Renal cortical epithelial cell (primary cell): ENCODE data around the gene ETV6. TPM values are rescaled to one million over a fixed set of nuclear protein-coding genes. Genes with fewer than 3 reads are reported as not detected.

Source experiments
- DNase-seq: peaks from one replicate; pipeline ENCODE4 v3.0.0-alpha.2; 2011; ENCODE audit warnings: low read depth
- total RNA-seq: library from RNA; depleted of rRNA; stranded (reverse); fragments of >200 nt; gene quantifications from 2 replicates; pipeline ENCODE4 v1.2.3, GENCODE V29; 2014

Gene ETV6
- total RNA-seq, 1 donor from 2014 or later, result 16.3 TPM

DNA sequence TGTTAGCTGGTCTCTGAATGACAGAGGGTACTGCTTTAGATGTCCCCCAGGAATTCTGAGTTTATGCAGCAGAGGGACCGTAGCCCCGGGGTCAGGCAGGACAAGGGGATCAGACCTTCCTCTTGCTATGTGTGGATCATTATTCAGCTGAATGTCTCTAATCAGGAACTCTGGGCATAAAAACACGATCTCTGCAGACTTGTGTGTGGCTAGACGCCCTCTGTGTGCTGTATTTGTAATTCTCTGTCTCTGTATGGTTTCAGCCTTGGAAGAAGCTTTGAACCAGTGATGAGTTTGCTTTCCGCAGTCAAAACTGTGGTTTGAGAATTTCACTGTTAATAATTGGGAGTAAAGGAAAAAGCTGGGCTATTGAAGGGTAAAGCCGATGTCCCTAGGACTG, 125.3 kb downstream of the ETV6 start:
- no peak for DNase-seq

DNA sequence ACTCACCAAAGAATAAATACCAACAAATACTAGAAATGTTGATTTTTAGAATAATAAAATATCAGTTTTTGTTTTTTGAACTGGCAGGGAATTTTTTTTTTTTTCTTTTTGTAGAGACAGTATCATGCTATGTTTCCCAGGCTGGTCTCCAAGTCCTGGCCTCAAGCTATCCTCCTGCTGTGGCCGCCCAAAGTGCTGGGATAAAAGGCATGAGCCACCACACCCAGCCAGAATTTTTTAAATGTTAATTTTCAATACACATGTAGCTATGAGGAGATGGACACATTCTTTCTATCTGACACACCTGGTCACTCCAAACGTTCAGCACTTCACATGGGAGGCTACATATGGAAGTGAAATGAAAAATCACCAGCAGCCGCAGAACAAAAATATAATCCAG, 126.8 kb downstream of the ETV6 start:
- DNase-seq, result no peak

DNA sequence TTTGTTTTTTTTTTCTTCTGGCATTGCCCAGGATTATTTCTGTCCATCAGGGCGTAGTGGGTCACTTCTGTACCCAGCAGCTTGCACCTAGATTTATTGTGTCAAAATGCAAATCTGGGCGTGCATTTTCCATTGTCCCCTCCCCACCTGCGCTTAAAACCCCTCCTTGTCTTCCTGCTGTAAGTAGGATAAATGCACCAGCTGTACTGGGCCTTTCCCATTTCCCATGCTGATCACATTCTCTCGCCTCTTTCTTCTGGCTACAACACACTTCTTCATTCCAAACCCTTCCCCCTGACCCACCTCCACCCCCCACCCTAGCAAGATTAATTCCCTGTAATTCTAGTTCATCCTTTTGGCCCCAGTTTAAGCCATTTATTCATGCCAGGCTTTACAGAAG, 128.0 kb downstream of the ETV6 start:
- DNase-seq, result no peak

DNA sequence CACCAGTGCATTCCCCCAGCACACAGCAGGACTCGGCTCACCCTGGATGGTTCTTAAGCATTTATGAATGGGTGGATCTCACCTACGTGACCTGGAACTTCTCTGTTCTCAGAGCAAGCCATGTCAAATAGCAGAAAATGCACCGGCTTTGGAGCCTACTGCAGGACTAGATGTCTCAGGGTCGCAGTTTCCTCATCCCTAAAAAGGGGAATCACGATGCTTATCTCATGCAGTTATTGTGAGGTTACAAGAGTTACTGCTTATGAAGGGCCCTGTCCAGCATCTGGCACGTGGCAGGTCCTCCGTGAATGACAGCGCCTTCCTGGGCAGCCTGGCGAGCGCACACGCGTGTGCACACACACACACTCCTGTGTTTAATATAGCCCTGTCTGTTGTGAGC, 128.5 kb downstream of the ETV6 start:
- DNase-seq, result no peak

DNA sequence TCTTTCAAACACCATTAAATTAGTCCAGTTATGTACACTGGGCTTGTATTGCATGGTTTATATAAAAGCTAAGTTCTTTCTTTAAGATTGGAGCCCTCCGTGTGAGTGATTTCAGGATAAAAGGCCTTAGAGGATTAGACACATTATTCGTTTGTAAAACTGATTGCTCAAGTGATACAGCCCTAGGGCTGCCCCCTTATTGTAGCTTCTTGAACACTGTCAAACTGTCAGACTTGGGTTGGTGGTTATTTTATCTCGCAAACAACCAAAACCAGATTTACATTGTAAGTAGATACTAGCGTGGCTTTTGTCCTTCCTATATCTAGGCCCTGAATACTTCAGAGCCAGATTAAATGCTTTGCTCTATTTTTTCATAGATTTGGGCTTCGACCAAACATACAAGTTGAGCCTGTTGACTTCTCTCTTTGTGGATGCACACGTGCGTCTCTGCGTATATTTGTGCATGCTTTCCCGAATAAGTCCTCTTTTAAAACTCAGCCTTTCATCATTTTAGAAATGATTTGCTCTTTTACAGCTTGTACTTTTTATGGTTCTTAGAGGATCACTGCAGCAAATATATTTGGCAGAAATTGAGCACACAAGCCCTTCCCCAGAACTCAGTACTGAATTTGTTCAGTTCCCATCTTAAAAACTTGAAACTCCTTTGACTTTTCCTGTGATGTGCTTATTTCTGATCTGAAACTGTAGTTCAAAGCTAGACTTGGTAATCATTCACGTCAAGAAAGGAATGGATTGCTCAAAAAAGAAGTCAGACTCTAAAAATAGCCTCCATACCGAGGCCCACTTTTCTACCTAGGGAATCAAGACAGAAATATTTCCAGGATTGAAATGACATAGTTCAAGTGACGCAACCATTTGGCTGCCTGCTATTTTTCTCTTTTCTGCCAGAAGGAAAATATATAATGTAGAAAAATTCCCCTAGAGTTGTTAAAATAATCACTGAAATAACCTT, 129.5 kb downstream of the ETV6 start:
- peak; percentile 73 for DNase-seq

DNA sequence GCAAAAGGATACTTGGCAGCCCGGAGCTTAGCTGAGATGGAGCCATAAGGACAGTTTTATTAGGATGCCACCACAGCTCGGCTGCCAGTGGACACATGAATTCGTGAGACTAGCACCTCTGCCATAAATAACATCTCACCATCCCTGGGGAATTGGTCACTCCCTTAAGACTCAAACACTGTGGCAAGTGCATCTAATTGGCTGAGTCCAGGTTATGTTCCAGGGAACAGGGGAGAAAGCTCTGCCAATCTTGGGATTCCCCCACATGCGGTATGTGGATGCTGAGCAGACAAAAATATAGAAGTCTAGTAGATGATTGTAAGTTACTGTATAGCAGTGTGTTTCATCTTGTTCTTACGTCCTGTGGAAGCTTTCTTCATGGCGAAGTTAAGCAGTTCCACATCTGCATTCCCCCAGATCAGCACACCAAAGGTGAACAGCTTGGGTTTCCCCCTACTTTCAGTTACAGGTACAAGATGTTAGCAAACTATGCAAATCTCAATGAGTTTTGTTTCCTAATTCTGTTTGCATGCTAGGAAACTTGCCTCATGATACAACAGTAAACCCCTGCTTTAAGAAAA, 131.1 kb downstream of the ETV6 start:
- DNase-seq, result no peak

DNA sequence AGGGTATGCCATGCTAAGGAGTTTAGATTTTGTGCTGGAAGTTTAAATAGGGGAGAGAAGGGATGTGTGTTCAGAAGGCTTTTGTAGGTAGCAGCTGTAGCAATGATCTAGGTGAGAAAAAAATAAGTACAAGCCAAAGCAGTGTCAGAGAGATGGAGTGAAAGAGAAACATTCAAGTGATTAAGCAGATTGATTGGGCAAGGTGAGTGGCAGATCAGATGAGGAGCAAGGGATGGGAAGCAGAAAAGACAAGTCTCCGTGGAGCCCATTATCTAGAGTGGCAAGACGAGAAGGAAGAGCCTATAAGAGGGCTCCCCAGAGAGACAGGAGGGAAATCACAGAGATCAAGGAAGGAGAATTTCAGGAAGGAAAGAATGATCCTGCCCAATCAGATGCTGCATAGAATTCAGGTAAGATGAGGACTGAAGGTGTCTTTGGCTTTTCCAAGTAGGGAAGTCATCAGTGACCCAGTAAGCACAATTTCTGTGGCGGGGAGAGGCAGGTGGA, 133.5 kb downstream of the ETV6 start:
- DNase-seq, result no peak

DNA sequence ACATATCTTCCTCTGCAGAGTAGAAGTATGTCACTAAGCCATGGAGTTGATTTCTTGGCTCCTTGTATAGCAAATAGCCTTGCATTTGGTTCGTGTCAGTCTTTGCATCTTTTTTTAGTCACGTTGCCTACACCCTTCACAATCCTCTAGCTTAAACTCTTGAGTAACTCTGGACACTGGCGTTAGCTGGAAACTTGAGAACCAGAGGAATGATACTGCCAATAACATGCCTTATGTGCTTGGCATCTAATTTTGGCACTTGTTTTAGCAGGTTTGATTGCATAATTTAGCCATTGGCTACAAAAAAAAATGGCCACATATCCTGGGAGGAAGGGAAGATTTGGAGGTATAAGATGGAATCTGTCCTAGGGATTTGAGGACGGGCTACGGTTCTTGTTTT, 136.2 kb downstream of the ETV6 start:
- peak; percentile 61 for DNase-seq

DNA sequence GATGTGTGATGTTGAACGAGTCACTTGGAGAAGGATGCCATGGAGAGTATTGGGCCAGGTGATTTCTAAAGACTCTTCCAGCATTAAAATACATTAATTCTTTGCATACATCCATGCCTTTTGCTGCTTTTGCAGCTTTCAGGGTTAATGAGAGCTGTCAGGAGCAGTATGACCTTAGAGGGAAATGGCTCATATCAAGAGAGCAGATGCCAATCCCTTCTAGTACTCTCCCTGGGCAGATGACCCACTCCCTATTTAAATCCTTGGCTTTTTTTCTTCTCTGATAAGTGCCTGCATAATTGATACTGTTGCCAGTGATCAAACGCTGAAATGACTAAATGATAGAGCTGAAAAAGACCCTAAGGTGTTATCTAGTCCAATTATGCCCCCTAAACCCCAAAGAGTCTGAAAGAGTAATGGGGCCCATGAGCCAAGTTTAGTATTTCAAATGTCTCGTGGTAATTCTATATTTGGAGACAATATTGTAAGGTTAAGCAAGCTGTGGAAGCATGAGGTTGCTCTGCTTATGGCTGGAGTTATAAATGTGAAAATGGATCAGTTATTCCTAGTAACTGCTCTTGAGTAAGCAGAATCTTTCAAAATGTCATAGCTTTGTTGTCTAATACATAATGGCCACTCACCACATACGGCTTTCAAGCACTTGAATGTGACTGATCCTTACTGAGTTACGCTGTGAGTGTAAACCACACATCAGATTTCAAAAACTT, 137.3 kb downstream of the ETV6 start:
- DNase-seq, result no peak

DNA sequence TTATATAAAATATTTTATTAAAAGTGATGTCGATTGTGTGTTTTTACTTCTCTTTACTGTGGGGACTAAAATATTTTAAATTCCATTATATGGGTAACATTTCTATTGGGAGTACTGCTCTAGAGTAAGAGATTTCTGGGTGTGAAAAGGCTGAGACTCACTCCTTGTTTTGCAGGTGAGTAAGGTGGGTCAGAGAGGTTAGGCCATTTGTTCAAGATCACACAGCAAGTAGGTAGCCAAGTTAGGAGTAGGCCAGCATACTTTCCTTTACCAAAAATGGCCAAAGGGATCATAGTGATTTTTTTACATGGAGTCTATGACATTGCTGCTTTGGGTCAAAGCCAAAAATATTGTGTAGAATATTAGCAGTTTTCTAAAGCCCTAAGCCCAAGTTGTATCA, 138.0 kb downstream of the ETV6 start:
- DNase-seq, result no peak

DNA sequence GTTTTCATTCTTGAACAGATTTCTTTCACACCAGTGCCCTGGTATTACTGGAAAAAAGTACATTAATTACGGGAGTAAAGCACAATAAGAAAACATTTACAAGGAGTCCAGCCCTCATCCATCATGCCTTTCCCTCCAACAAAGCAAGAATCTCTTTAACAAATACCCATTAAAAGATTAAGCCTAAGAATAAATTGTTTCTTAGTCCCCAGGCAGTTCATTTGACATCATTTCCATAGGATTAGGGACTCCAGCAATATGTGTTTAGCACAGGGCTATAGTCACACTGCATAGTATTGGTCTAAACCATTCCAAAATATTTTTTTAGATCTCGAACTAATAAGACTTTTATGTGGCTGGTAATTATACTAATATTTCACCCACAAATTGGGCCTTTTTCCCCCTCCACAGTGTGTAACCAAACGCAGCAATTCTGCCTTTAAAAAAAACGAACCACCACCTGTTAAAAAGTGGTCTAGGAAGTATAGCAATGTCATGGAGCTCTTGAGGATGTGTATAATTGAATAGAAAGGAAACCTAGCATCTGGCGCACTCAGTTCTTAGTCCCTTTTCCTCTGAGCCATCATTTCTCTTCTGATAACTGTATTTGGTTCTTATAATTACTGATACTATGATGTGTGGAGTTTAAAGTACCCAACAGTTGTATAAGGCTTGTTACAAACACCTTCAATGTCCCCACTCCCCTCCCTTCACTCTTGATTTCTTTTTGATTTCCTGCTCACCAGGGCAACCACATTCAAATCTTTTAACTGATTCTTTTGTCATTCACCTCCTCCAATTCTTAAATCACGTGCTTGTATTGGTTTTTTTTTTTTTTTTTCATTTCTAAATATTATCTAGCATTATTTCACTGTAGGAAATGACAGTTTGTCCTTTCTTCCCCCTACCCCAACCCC, 138.7 kb downstream of the ETV6 start:
- DNase-seq, result no peak

DNA sequence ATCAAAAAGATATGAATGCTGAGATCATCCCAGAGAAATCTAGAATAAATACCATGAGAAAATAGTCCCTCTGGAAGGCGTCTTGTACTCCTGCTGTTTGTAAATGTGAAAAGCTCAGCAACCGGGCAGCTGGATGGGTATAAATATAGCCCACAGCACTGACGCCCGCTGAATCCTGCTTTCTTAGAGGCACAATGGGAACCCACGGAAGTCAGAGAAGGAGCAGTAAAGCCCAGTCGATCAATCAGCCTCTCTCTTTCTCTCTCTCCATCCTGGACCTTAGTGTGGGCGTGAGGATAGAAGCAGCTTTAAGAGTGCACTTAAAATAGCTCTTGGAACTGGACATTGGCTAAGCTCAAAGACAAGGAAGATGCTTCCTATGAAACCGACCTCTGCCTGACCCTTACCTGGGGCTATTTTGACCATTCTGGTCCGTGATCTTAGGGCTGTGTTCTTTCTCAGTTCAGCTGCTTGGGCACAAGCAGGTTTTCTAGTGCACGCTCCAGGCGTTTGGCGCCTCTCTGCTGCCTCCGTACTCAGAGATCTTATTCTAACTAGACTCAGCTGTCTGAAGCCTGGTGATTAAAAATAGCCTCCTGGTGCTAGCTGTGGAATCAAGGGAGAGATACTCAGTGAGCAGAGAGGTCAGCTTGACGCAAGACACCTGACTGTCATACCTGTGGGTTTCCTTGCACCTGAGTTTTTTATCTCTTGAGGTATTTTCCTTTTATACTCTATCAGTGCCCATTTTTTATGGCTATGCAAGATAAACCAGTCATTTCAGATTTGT, 144.6 kb downstream of the ETV6 start:
- DNase-seq, result no peak

DNA sequence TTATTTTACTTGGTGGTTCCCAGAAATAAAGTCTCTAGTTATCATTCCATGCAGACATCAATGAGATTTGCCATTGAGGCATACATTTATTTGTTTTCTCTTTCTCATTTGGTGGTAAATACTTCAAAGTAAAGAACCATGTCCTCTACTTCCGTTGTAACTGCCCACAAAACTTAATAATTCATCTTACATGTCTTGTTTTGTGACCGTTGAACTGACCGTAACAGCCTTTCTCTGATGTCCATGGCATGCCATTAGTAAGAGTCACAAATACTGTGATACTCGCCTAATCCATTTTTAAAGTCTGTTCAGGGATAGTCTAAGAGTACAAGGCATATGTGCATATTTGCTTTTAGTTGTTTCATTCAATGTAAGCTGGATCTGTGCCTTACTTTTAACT, 145.3 kb downstream of the ETV6 start:
- no peak for DNase-seq

DNA sequence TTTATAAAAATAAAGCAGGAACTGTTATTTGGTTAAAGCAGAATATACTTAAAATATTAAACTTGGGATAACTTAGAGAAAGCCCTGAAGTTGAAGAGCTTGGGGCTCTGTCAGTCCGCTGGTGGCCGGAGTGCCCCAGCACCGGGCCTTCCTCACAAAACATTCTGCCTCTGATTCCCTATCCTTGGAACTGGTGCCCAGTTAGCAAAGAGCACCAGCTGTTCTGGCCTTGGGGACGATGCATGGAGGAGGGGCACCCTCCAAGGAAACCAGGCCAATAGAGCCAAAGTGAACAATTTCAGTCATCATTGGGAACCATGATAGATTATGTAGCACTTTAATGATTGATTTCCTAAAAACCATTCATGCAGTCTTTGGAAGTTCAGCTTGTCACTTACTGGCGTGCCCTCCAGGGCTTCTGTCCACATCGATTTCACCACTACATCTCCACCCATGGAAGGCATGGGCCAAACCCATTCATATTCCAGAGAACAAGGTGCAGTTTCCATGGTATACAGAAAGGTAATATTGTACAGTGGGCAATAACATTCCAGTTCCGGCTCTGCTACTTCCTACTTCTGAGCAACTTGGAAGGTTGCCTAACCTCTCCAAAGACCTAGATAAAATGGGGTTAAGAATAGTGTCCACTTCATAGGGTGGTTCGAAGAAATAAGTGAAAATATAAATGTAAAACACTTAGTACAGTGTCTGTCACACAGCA, 145.9 kb downstream of the ETV6 start:
- no peak for DNase-seq

DNA sequence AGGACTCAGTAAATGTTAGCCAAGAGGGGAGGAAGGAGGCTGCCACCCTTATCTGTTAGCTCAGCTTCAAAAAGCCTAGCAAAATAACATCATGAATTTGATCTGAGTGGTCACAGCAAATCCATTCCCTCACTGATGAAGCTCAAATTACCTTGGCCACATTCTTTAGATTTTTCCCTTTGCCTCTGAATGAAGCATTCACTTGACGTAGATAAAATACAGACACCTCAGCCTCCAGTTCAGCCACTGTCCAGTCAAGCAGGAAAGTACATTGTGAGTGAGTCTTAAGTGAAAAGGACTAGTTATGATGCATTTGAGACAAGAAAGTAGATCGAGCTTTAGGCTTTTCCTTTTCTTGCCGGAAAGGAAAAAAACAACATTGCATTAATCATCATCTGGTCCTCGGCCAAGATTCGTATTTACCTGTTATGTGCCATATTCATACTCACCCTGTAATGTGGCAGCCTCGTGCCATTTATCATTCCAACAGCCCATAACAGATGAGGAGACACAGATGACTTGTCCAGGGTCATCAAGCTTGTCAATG, 146.5 kb downstream of the ETV6 start:
- DNase-seq, result peak; percentile 91

DNA sequence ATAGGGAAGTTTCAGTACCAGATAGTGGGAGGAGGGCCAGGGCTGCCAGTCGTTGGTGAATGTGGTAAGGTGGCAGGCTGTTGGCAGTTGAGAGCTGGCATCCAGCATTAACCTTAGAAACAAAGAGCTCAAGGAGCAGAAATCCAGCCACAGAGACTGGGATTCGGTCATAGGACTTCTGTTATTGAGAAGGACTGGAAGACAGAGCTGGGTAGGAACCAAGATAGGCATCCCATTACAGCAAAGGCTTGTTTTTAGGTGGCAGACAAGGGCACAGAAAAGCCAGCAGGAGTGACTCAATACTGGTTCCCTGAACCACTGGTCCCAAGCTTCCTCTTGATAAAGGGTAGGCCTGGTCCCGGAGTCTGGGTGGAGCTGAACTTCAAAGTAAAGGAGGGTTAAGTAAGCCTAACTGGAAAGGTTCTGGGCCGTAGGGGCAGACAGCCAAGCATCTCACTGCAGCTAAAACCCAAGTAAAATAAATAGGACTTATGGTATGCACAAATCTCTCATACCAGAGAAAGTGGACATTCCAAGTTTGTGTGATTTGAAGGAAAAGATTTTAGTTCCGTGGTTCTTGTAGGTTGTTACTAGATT, 147.9 kb downstream of the ETV6 start:
- peak; percentile 14 for DNase-seq

DNA sequence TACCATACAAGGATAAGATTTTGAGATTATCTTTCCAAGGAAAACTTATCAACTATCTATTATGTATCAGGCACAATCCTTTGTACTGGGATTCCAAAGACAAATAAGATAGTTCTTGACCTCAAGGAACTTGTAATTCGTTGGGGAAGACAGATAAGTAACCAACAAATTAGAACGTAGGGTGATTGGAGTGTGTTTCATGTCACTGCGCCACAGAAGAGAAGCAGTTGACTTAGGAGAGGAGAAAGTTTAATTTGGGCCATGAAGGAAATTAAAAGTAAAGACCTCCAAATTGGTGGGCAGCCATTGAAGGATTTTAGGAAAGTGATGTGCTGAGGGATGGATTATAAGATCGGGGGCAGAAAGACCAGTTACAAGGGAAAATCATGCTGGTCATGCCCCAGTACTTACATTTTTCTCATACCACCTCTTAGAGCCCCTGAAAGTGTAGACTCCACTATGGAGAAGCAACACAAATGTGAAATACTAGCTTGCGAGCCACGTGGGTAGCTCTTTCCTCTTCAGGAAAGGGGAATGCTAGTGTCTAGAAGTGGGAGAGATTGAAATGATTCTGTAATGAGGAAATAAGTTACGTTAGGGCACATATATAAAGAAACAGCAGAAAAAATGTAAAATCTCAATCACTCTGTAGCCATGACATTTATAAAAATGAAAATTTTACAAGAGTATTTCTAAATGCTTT, 148.7 kb downstream of the ETV6 start:
- DNase-seq, result no peak

DNA sequence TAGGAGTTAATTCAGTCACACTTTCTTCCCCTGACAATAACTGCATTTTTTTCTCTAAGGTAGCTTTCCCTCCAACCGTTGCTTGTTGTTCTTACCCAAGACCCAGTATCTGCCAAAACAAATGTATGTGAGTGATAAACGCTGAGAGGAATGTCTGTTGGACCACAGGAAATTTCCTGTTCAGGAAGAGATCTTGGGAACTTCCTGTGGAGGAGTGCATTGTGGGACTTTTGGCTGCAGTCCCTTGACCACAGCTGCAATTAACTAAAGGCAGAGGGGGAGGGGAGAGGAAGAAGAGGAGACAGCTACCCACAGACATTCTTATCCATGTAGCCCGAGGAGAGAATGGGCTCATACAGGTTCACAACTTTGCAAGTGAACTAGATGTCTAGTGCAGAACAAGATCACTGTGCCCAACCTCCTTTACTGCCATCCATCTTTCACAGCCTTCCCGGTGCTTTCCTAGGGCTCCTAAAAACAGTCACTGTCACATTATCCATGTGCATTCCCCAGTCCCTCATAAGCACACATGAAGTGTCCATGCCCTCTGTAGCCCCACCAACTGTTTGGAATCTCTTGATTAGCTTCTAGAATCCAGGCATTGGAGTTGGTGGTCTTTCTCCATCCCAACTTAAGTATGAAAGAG, 149.5 kb downstream of the ETV6 start:
- DNase-seq, result peak; percentile 94
